Chondrocyte (in vitro differentiated cells): ENCODE results near the gene RNF208. TPM values are rescaled to one million over a fixed set of nuclear protein-coding genes. Genes with fewer than 3 reads are reported as not detected.

Experiments used
- DNase-seq: peaks from one replicate; pipeline ENCODE4 v3.0.0; 2021; ENCODE audit warnings: mixed read lengths, low spot score
- H3K27ac Mint-ChIP-seq: one replicate; pipeline ENCODE4 v1.8.0; 2021; ENCODE audit warnings: mild to moderate bottlenecking, moderate library complexity, mixed read lengths; ENCODE audit not compliant: unreplicated experiment
- H3K27me3 Mint-ChIP-seq: 2 replicates; pipeline ENCODE4 v1.8.0; 2021; ENCODE audit warnings: low read depth, mixed read lengths
- H3K36me3 Mint-ChIP-seq: 2 replicates; pipeline ENCODE4 v1.8.0; 2021; ENCODE audit warnings: low read depth, mixed read lengths
- H3K4me1 Mint-ChIP-seq: 2 replicates; pipeline ENCODE4 v1.8.0; 2021; ENCODE audit warnings: low read depth, mild to moderate bottlenecking, mixed read lengths
- H3K4me3 Mint-ChIP-seq: one replicate; pipeline ENCODE4 v1.8.0; 2021; ENCODE audit warnings: mild to moderate bottlenecking, moderate library complexity, mixed read lengths; ENCODE audit not compliant: unreplicated experiment
- H3K9me3 Mint-ChIP-seq: 2 replicates; pipeline ENCODE4 v1.8.0; 2021; ENCODE audit warnings: low read depth, mixed read lengths
- total RNA-seq: library from RNA; stranded (reverse); gene quantifications from 3 replicates; pipeline ENCODE4 v1.2.1, GENCODE V29; 2021
- TF ChIP-seq, protein P1 (sequence below): fragments of 200-600 bp; sonication (generic); IDR thresholded peaks from 2 replicates; pipeline ENCODE4 v1.5.0; 2021; ENCODE audit warnings: antibody characterized with exemption, mild to moderate bottlenecking, moderate library complexity

RNF208 gene
- total RNA-seq, 1 donor from 2014 or later, result 3.3 TPM

DNA sequence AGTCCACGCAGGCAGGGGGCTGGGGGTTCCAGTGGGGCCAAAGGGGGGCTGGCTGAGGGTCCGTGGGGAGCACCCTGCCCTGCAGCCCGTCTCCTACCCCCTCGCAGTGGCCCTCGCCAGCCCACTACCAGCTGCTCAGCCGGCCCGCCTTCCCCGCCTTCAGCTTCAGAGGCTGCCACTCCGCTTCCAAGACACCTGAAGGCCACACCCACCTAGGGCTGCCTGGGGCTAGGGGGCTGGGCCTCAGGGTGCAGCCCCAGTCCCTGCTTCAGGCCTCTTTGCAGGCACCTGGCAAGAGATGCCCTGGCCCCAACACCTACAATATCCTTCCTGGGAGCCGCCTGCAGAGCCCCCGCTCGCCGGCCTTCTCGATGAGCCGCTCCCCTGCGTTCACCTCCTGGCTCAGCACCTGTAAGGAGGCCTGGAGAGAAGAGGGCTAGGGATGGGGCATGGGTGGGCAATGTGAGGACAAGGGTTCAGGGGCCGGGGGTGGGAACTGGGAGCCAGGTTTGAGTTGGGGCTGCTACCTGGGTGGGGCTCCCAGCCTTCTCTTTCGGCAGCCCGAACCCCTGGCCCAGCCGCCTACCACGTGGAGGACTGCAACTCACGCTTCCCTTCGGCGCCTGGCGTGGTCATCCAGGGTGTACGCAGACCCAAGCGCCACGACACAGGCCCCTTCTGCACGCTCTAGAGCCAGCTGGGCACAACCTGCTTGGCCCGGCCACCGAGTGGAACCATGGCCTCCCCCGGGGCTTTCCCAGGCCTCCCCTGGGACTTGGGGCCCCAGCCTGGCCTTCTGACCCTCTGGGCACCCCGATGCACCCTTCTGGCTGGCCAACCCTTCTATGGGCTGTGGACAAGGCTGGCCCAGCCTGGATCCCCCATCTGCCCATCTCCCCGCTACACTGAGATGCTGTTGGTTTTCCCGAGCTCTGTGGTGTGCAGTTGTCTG is 30.8 kb upstream of the RNF208 start:
- no peak for DNase-seq
- no peaks in the 10 kb centered on the region for H3K27me3 Mint-ChIP-seq
- TF ChIP-seq, protein P1, sequence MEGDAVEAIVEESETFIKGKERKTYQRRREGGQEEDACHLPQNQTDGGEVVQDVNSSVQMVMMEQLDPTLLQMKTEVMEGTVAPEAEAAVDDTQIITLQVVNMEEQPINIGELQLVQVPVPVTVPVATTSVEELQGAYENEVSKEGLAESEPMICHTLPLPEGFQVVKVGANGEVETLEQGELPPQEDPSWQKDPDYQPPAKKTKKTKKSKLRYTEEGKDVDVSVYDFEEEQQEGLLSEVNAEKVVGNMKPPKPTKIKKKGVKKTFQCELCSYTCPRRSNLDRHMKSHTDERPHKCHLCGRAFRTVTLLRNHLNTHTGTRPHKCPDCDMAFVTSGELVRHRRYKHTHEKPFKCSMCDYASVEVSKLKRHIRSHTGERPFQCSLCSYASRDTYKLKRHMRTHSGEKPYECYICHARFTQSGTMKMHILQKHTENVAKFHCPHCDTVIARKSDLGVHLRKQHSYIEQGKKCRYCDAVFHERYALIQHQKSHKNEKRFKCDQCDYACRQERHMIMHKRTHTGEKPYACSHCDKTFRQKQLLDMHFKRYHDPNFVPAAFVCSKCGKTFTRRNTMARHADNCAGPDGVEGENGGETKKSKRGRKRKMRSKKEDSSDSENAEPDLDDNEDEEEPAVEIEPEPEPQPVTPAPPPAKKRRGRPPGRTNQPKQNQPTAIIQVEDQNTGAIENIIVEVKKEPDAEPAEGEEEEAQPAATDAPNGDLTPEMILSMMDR, result no peak
- H3K4me1 Mint-ChIP-seq, result peaks cover 17% of the 10 kb centered on the region
- H3K36me3 Mint-ChIP-seq, result no peaks in the 10 kb centered on the region
- no peak overlapping the region for H3K4me3 Mint-ChIP-seq
- no peak overlapping the region for H3K27ac Mint-ChIP-seq
- no peaks in the 10 kb centered on the region for H3K9me3 Mint-ChIP-seq

- H3K27me3 Mint-ChIP-seq, result no peaks in the 10 kb centered on the region
- no peak overlapping the region for H3K27ac Mint-ChIP-seq
- TF ChIP-seq, protein P1, result no peak
- peaks cover 15% of the 10 kb centered on the region for H3K4me1 Mint-ChIP-seq
- no peaks in the 10 kb centered on the region for H3K9me3 Mint-ChIP-seq
- no peak for DNase-seq
- H3K4me3 Mint-ChIP-seq, result no peak overlapping the region
- H3K36me3 Mint-ChIP-seq, result no peaks in the 10 kb centered on the region
Measured at GRCh38 chr9:137251490-137252268, 29.6 kb upstream of the RNF208 start.

GRCh38 chr9:137251194-137251461 is 29.1 kb upstream of the RNF208 start, which contains the start of gene STPG3:
Gene STPG3 (plus strand): TSS chr9:137251286. CDS start chr9:137251287, 1 bp downstream.
- Mint-ChIP-seq H3K36me3 (no peaks in the 10 kb centered on the region), H3K4me3 (no peak within 1 kb of the TSS), H3K27ac (no peak within 1 kb of the TSS), H3K27me3 (no peaks in the 10 kb centered on the region), H3K4me1 (peaks cover 10% of the 10 kb centered on the region), H3K9me3 (no peaks in the 10 kb centered on the region)
- TF ChIP-seq, protein P1, result no peak
- no peak for DNase-seq

DNA sequence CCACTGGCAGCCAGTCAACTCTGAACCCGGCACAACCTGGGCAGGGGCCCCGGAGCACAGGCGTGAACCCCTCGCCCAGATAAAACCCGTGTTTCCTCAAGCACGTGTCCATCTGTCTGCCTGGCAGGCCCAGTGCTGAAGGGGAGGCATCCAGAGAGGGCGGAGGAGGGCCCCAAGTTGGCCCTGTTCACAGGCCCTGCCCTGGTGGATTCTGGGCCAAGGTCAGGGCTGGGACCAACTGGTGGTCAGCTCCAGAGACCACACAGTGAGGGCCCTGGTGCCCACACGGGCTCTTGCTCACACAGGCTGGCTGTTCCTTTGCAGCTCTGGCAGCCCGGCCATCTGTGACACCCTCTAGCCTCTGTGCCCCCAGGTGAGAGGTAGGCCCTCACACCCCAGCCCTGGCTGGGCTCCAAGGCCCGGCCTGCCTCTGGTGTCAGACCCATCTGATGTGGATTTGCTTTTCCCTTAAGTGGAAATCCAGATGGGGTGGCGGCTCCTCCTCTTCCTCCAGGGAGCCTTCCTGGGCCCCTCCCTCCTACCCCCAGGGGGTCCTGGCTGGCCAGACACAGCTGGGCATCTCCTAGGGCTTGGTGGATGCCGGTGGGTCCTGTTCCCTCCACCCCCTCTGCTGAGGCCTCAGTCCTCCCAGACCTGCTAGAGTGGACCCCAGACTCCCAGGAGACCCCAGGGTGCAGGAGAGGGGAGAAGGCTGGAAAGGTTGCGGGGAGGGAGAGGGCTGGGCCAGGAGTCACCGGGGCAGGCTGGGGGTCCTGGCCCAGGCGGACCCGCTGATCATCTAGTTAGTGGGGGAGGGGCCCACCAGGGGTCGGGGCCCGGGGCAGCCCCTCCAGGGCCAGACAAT is 28.5 kb upstream of the RNF208 start:
- H3K4me1 Mint-ChIP-seq, result peaks cover 5% of the 10 kb centered on the region
- no peak overlapping the region for H3K27ac Mint-ChIP-seq
- no peaks in the 10 kb centered on the region for H3K36me3 Mint-ChIP-seq
- DNase-seq, result no peak
- no peaks in the 10 kb centered on the region for H3K27me3 Mint-ChIP-seq
- no peak overlapping the region for H3K4me3 Mint-ChIP-seq
- TF ChIP-seq, protein P1, result no peak
- H3K9me3 Mint-ChIP-seq, result no peaks in the 10 kb centered on the region

DNA sequence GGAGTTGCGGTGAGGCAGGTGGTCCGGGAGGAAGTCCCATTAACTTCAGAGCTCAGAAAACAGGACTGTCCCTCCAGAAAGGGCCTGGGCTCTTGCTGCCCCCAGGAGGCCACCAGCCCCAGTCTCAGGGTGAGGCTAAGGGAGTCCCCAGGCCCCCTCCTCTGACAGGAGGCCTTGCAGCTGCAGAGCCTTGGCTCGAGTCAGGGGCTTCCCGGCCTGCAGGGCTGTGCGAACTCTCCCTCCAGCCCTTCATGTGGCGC is 25.8 kb upstream of the RNF208 start:
- TF ChIP-seq, protein P1, result no peak
- Mint-ChIP-seq H3K27ac (no peak overlapping the region), H3K36me3 (peaks cover 3% of the 10 kb centered on the region), H3K4me1 (peaks cover 10% of the 10 kb centered on the region), H3K9me3 (no peaks in the 10 kb centered on the region), H3K4me3 (no peak overlapping the region), H3K27me3 (no peaks in the 10 kb centered on the region)
- DNase-seq, result no peak
